ENCODE data around the gene KHDC1.

- TF ChIP-seq CTCF (IDR thresholded peaks at IDR 0.05) (no peak), POLR2A (IDR thresholded peaks at IDR 0.05) (no peak)
Observed at GRCh38 chr6:73308712-73309534, 45.9 kb upstream of the KHDC1 start.

All from esophagus squamous epithelium (tissue), 4 donors.